Measurements from ENCODE around the gene AGMAT. TPM values are rescaled to one million over a fixed set of nuclear protein-coding genes. Genes with fewer than 3 reads are reported as not detected.

The AGMAT gene
- polyA plus RNA-seq, 3 donors, result not detected

GRCh38 chr1:15578921-15579682, 5.7 kb downstream of the AGMAT start:
- Histone ChIP-seq H3K4me3 (replicated peaks in 1 of 3; ENCODE audit: low read depth in 2 of 3, low read length in 3 of 3) (no peak overlapping the region), H3K9ac (ENCODE audit: insufficient read depth, low read length, poor library complexity, severe bottlenecking) (no peak overlapping the region), H3K27ac (ENCODE audit: low read depth in 1 of 2, low read length in 2 of 2) (peak overlapping the region in 1 of 2 donors; percentile 45), H2AFZ (ENCODE audit: insufficient read depth, low read depth, low read length, poor library complexity, severe bottlenecking) (no peak overlapping the region), H3K4me1 (ENCODE audit: control insufficient read depth in 1 of 2, insufficient read depth in 2 of 2, low read length in 2 of 2) (peaks cover 0 to under 1% of the 10 kb centered on the region in 2 donors), H3K27me3 (ENCODE audit: control insufficient read depth in 2 of 2, insufficient read depth in 2 of 2, low read length in 2 of 2) (no peaks in the 10 kb centered on the region), H3K79me2 (ENCODE audit: insufficient read depth, low read length) (no peaks in the 10 kb centered on the region), H4K20me1 (ENCODE audit: insufficient read depth, low read length) (no peaks in the 10 kb centered on the region), H3K36me3 (replicated peaks in 1 of 2; ENCODE audit: control insufficient read depth in 1 of 2, insufficient read depth in 2 of 2, low read length in 2 of 2) (peaks cover 0 to 7% of the 10 kb centered on the region in 2 donors), H3K9me3 (replicated peaks in 1 of 2; ENCODE audit: control insufficient read depth in 1 of 2, insufficient read depth in 1 of 2, low read length in 2 of 2) (no peaks in the 10 kb centered on the region), H3K4me2 (replicated peaks; ENCODE audit: extremely low read depth, low read length, poor library complexity, severe bottlenecking) (no peak overlapping the region)
- Mint-ChIP-seq H3K4me3 (no peak overlapping the region), H3K4me1 (peaks cover 8% of the 10 kb centered on the region), H3K27me3 (ENCODE audit: low read depth in 3 of 3) (peaks cover 3 to 4% (median 3%) of the 10 kb centered on the region in 3 donors), H3K27ac (peak overlapping the region in 3 of 7 donors; percentile 8 to 48 (median 27)), H3K9me3 (no peaks in the 10 kb centered on the region), H3K36me3 (peaks cover 5 to 6% of the 10 kb centered on the region in 2 donors)
- intact Hi-C loops (cut with micrococcal nuclease), result no loop called here
- WGBS (ENCODE audit: insufficient coverage), result 90% methylated on average over 11 of the region's 16 CpGs
- DNase-seq, result no peak
- TF ChIP-seq CTCF (IDR thresholded peaks at IDR 0.05), result no peak

- intact Hi-C loops (cut with micrococcal nuclease), result no loop called here
- no peak overlapping the region for H3K4me3 ChIP-seq (replicated peaks in 1 of 3; ENCODE audit: low read depth in 2 of 3, low read length in 3 of 3)
- DNase-seq, result no peak
Observed at GRCh38 chr1:15577691-15578090, 7.2 kb downstream of the AGMAT start.

More at GRCh38 chr1:15577691-15578090, 7.2 kb downstream of the AGMAT start:
- Histone ChIP-seq H3K27me3 (ENCODE audit: control insufficient read depth in 2 of 2, insufficient read depth in 2 of 2, low read length in 2 of 2) (no peaks in the 10 kb centered on the region), H3K9me3 (replicated peaks in 1 of 2; ENCODE audit: control insufficient read depth in 1 of 2, insufficient read depth in 1 of 2, low read length in 2 of 2) (no peaks in the 10 kb centered on the region), H3K4me2 (replicated peaks; ENCODE audit: extremely low read depth, low read length, poor library complexity, severe bottlenecking) (no peak overlapping the region), H3K4me1 (ENCODE audit: control insufficient read depth in 1 of 2, insufficient read depth in 2 of 2, low read length in 2 of 2) (no peaks in the 10 kb centered on the region), H3K36me3 (replicated peaks in 1 of 2; ENCODE audit: control insufficient read depth in 1 of 2, insufficient read depth in 2 of 2, low read length in 2 of 2) (peaks cover 0 to 7% of the 10 kb centered on the region in 2 donors), H3K79me2 (ENCODE audit: insufficient read depth, low read length) (no peaks in the 10 kb centered on the region), H3K27ac (ENCODE audit: low read depth in 1 of 2, low read length in 2 of 2) (no peak overlapping the region), H2AFZ (ENCODE audit: insufficient read depth, low read depth, low read length, poor library complexity, severe bottlenecking) (no peak overlapping the region), H4K20me1 (ENCODE audit: insufficient read depth, low read length) (no peaks in the 10 kb centered on the region), H3K9ac (ENCODE audit: insufficient read depth, low read length, poor library complexity, severe bottlenecking) (no peak overlapping the region)
- H3K9me3 Mint-ChIP-seq, result no peaks in the 10 kb centered on the region
- H3K4me3 Mint-ChIP-seq, result no peak overlapping the region
- TF ChIP-seq CTCF (IDR thresholded peaks at IDR 0.05), result no peak
- H3K27me3 Mint-ChIP-seq (ENCODE audit: low read depth in 3 of 3), result no peaks in the 10 kb centered on the region
- H3K36me3 Mint-ChIP-seq, result peaks cover 5 to 6% of the 10 kb centered on the region in 2 donors
- 79% methylated on average over 4 of the region's 4 CpGs for WGBS (ENCODE audit: insufficient coverage)
- H3K4me1 Mint-ChIP-seq, result peaks cover 8% of the 10 kb centered on the region
- peak overlapping the region in 2 of 7 donors; percentile 20 to 38 for H3K27ac Mint-ChIP-seq

All from CD14-positive monocyte (primary cell).